ENCODE measurements around the gene SLC18A3.

The SLC18A3 gene

DNA sequence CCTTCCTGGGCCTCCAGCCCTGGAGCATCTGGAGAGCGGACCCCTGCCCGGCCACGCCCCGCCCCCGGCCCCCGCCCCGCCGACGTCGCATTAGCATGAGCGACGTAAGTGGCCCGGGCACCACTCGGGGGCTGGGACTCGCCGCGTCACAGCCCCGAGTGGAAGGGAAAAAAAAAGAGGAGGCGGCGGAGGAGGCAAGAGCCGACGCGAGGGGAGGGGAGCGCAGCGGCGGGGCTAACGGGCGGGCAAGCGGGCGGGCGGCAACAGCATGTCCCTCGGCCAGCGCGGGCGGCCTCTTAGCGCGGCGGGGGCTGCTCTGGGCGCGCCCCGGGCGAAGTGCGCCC is at the start of gene SLC18A3:
Gene SLC18A3 (plus strand): TSS at position 197 of the 344 bp plus-strand sequence. CDS start 431 bp downstream, outside the sequence.
- no peak for DNase-seq

DNA sequence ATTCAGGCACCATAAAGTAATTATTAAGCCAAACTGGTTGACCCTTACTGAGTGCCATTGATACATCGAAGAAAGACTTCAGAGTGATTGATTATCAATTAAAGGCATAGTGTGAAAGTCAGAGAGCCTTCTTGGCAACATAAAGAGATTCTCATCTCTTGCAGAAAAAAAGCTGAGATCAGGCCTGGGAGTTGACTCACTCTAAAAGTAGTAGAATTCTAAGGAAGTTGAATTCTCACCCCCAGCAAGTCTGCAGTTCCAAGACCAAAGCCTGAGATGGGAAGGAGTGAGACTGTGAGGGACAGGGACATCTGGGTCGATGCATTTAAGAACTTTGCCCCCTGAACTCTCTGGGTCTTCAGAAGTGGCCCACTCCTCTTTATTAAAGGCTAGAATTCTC is 49.6 kb upstream of the SLC18A3 start:
- DNase-seq, result no peak

DNA sequence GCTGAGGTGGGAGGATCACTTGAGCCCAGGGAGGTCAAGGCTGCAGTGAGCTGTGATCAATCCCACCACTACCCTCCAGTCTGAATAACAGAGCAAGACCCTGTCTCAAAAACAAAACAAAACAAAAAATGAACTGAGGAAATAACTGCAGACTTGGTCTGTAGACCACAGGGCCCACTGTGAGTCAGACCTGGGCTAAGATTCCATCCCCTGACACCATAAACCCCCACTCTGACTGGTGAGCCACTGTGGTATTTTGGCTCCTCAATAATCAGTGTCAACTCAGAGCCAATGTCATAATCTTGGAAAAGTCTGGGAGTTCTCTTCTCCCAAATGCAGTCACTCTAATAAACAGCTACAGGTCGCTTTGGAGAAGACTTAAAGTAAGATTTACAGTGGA is 47.2 kb upstream of the SLC18A3 start:
- no peak for DNase-seq

DNA sequence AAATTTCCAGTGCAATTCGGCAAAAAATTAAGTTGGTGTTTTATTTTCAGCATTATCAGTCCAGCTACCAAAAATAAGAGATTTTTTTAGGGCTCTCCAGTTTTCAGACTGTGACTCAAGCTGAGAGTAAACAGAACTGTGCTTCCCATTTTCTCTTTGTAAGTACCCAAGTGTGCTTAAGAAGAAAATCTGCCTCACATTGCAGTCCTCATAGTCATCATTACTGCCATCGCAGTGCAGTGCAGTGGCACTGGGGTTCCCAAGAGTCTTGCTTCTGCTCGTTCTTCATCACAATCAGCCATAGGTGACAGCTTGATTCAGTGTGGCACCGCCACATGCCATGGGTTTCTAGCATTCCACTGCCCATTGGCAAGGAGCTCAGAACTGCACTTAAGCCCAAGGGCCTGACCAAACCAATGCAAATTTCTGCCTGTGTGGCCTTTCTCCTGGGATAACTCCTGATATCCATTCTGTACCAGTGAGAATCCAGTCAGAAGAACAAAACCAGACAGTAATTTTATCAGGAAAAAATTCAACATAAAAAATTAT is 45.6 kb upstream of the SLC18A3 start:
- no peak for DNase-seq

DNA sequence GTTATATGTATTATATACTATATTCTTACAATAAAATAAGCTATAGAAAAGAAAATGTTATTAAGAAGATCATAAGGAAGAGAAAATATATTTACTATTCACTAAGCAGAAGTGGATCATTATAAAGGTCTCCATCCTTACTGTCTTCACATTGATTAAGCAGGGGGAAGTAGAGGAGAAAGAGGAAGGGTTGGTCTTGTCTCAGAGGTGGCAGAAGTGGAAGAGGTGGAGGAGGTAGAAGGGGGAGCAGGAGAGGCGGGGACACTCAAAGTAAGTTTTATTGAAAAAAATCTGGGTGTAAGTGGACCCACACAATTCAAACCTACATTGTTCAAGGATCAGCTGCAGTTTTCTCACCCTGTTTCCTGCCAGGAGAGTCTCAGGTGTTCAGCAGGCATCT is 42.3 kb upstream of the SLC18A3 start:
- DNase-seq, result no peak

DNA sequence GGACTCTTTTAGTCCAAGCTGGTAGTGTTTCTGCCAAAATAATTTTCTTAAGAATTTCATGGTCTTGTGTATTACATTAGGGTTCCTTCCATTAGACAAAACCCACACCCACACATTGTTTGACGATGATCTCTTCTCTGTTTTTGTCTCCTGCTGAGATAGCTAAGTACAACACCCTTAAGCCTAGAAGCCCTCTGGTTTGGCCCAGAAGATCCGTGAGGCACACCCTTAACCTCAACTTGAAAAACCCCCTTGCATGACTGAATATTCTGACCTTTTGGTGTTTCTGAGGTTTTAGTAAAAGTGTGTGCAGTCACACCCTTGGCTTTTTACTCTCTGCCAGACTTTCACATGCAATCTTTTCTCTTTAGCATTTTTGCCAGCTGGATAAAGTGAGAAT is 41.9 kb upstream of the SLC18A3 start:
- no peak for DNase-seq

DNA sequence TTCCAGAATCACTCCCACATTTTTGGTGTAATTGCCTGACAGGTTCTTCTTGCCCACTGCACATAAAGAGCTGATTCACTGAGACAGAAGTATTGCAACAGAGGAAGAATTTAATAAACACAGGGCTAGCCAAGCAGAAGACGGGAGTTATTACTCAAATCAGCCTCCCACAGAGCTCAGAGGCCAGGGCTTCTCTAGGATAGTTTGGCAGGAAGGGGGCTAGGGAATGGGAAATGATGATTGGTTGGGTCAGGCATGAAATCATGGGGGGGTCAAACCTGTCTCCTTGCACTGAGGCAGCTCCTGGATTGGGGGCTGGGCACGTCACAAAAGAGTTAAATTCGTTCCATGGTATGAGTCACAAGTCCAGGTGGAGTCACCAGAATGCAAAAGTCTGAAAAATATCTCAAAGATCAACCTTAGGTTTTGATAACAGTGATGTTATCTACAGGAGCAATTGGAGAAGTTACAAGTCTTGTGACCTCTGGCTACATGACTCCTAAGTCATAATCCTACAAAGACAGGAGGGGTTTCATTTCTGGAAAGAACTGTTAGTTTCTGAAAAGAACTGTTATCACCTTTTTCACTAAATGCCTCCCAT is 41.0 kb upstream of the SLC18A3 start:
- no peak for DNase-seq

DNA sequence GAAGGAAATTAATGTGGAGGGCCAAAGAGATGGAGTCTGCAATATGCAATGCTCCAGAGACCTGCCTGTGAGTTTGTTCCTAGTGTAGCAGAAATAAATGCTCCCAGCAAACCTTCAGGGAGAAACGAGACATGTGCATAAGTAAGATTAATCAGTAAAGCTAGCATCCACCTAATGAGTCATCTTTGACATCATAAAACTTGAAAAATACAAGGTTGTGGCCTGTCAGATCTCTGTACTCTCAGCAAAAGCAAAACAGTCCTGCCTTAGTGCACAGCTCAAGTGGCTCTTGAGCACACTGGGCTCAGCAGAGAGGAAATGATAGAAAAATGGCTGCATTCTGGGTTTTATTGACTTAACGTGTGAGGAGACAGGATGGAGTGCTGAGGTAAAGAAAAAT is 38.7 kb upstream of the SLC18A3 start:
- DNase-seq, result peak; percentile 43

DNA sequence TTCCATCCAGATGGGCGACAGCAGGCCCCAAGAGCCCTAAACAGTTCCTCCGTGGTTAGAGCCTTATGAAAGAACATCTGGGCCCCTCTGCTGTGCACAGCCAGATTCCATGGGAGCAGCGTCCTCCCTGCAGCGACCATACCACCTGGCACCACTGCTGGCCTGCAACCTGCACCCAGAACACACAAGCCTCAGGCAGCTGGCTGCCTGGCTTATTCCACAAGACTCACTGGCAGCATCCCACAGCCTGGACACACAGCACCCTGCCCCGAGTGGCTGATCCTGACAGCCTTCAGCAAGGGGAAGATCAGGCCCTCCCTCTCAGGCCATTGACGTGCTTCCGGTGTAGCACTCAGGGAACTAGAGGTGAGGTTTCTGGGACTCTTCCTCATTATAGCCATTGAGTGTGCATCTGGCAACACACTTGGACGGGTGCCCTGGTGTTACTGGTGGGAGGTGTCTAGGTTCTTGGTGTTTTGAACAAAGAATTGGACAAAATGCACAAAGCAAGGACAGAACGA is 37.5 kb upstream of the SLC18A3 start:
- DNase-seq, result no peak

DNA sequence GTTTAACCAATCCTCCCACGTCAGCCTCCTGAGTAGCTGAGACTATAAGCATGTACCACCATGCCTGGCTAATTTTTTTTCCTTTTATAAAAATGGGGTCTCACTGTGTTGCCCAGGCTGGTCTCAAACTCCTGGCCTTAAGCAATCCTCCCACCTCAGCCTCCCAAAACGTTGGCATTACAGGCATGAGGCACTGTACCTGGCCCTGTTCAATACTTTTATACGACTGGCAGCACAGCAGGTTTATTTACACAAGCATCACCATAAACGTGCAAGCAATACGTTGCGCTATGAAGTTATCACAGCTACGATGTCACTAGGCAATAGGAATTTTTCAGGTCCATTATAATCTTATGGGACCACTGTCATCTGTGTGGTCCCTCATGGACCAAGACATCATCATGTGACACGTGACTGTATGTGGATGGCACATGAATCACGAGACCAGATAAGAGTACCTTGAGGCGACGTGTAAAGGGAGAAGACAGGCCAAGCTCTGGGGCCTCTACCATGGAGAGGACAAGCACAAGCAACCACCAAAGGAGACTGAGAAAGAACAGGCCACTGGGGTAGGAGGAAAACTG is 34.5 kb upstream of the SLC18A3 start:
- no peak for DNase-seq

DNA sequence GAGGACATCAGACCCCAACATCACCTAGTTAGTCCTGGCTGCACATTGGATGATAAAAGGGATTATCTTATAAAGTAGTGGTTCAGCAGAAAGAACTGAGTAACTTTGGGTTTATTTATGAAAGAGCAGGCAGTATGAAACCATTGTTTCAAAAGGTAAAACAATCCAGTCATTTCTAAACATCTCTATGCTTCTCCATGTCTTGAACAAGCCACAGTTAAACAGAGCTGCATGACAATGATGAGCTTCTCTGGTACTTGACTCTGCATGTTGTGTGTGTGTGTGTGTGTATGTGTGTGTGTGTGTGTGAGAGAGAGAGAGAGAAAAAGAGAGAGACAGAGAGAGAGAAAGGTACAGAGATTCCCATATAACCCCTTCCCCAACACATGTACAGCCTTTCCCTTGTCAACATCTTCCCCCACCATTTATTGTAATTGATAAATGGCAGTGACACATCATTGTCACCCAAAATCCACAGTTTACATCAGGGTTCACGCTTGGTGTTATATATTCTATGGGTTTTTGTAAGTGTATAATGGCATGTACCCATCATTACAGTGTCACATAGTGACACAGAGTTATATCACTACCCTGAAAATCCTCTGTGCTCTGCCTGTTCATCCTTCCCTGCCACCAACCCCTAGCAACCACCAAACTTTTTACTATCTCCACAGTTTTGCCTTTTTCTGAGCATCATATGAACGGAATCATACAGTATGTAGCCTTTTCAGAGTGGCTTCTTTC is 32.8 kb upstream of the SLC18A3 start:
- no peak for DNase-seq

DNA sequence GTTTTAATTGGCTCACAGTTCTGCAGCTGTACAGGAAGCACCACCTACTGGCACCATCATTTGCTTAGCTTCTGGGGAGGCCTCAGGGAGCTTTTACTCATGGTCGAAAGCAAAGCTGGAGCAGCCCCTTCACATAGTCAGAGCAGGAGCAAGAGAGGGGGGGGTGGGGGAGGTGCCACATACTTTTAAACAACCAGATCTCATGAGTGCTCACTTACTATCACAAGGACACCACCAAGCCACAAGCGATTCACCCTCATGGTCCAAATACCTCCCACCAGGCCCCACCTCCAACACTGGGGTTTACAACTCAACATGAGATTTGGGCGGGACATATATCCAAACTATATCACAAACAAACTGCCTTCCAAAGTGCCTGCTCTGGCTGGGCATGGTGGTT is 31.7 kb upstream of the SLC18A3 start:
- no peak for DNase-seq

DNA sequence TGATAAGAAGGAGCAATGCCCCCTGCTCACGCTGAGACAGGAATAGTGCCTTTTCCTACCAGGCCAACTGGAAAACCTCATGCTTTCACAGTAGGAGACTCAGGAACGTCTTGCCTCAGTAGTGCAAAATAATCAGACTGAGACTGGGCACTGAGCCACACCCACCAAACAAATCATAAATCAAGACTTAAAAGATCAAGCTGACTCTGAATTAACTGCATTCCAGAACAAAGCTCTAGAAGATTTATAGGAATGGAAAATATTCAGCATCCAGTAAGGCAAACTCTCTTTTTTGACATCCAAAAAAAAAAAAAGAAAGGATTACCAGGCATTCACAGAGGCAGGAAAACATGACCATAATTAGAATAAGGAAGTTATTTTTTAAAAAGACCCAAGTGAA is 30.5 kb upstream of the SLC18A3 start:
- DNase-seq, result no peak

DNA sequence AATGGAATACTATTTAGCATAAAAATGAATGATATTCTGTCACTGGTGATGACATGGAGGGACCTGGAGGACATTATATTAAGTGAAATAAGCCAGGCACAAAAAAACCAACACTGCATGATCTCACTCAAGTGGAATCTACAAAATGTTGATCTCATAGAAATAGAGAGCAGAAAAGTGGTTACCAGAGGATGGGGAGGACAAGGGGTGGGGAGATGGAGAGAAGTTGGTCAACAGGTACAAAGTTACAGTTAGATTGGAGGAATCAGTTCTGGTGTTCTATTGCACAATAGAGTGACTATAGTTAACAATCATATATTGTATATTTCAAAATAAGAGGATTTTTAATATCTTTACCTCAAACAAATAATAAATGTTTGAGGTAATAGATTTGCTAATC is 24.7 kb upstream of the SLC18A3 start:
- DNase-seq, result no peak

DNA sequence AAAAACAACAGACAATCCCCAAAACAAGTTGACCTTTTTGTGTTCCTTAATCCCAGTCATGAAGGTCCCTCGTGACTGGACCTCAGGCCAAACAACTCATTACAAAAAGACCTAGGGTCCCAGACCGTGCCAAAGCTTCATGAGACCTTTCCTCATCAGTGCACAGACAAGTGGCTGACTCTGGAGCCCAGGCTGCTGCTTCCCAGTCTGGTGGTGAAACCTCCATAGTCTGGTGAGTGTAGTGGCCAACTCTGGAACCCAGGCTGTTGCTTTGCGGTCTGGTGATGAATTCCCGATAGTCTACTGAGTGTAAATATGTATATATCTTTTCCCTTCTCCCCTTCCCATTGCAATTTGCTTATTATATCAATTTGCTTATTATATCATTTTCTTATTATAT is 22.1 kb upstream of the SLC18A3 start:
- DNase-seq, result no peak

DNA sequence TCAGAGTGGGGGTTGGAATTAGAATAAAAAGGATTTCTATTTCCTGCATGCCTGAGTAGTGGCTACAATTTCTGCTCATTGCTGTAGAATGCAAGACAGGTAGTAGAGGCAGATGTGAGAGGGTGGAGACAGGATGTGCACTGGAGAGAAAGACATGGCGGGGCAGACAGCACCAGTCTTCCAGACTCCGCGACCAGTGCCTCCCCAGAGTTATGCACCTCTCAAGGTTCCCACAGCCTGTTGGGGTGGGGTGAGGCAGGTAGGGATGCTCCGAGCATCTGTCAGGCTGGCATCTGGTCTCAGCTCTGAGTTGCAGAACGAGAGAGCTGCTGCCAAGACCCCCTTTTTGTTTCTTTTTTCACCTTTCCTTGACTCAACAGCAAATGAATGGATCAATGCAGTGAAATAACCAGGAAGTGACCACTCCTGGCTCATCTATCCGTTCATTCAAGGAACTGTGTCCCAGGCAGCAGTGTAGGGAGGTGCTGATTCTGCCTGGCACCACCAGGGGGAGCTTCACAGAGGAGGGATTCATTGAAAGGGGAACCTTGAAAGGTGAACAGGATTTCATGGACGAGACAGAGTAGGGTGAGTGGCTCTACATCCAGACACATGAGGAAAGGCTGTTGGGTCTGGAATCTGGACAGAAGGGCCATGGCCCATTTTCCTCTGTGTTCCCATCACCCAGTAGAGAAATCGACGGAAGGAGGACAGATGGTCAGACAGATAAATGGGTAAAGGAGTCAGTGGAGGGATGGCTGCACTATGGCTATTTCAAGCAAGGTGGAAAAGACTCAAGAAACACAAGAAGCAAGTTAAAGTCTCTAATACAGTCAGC is 17.2 kb upstream of the SLC18A3 start:
- DNase-seq, result peak; percentile 55

DNA sequence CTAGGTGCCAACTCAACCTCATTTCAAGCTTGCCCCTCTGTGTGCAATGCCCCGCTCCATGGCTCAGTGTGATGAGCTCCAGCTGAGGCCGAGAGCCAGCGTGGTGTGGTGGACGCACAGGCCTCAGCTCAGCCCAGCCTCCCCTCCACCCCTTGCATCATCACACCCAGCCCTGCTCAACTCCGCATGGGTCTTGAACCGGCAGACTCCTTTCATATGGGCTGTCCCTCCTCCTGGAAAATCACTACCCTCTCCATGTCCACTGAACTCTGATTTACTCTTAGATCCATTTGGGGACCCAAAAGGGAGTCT is 16.6 kb upstream of the SLC18A3 start:
- DNase-seq, result no peak

DNA sequence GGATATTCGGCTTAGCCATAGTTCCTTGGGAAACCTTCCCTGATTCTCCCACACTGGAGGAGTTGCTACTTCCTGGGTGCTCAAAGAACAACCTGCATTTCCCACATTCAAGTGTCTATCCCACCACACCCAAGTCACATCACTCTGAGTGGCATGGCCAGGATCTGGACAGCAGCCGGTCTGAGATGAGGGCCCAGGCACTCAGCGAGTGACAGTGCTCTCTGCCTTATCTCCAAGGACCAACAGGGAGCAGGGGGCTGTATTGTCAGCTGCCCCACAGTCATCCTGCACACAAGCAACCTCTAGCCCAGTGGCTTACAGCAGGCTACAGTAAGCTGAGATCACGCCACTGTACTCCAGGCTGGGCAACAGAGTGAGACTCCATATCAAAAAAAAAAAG is 16.1 kb upstream of the SLC18A3 start:
- no peak for DNase-seq

DNA sequence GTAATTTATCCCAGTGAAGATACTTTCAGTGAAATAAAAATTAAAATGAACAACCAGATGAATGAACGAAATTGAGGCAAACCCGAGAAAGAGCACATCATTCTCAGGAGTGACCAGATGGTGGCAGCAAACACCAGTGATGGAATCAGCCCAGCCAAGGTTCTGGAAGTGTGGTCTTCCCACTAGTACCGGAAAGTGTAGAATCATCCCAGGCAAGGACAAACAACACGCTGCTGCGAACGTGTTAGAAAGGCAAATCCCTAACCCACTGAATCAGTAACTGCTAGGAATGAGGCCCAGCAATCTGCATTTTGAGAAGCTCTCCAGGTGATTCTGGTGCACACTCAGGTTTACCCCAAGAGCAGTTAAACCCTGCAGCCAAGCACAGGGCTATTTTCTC is 15.5 kb upstream of the SLC18A3 start:
- peak; percentile 61 for DNase-seq

DNA sequence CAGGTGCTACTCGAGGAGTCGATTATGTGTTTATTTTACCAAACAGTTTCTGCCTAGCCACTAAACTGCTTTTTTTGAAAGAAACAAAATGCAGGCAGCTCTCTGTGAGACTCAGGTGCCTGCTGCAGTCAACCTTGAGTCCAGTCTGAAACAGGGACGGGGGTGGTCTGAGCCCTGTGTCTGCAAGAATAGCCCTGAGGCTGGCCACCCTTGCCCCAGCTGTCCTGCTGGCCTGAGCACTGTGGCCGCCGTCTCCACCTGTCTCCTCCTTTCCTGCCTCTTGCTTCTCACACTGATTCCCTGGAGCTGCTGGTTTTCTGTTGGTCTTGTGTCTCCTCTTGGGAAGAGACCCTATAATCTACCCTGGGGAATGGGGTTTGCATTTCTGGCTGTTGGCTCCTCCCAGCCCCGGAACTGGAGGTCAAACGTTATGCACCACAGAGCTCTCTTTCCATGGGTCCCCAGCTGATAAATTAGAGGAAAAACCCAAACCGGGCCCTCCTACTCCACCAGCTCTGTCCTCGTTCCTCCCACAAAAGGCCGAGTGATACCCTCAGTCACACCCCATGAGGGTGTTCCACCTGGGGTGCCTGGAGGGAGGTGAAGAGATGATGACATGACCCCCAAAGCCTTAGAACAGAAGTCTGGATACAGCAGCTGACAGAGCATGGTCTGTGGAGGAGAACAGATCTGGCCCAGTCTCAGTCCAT is 15.0 kb upstream of the SLC18A3 start:
- DNase-seq, result no peak

DNA sequence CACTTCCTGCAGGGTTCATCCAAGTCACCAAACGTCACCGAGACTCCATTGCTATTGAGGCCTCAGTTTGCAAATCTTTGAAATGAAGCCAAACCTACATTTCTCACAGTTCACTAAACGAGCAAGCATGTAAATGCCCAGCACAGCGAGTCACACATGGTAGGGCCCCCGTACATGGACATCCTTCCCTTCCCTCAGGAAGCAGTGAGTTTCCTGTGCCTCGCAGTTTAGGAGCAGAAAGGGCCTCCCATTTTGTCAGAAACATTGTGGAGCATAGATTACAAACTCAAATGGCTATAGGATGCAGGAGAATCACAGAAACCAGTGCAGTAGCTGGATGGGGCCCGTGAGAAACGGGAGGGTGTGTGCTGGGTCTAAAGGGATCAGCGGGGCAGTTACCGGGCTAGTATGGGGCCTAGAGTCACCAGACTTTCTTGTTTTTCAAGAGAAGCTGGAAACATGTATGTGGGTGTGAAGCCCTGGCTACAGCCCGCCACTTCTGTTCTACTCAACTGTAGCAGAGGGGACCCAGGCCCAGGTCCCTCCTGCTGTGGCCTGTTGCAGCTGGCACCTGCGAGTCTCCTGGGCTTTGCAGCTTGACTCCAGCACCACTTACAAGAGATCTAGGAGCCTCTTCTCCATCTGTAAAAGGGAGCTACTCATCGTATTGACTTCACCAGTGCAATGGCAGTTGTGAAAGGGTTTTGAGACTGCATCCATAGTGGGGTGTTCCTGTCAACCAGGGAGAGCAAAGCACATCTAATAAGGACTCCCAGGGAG is 14.2 kb upstream of the SLC18A3 start:
- DNase-seq, result no peak

DNA sequence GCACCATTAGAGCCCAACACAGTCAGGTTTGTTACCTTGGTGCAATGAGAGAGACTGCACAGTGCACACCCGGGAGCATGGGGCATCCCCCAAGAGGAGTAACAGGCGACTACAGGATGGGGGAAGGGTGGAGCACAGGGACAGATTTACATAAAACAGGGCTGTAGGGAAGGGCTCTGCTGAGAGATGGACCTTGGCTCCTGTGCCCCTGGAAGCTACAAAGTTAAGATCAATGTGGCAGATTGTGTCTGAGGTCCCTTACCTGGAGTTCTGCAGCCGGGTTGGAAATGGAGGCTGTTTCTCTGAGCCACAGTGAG is 13.7 kb upstream of the SLC18A3 start:
- DNase-seq, result no peak
